Measurements from ENCODE around the gene CALD1.

DNA sequence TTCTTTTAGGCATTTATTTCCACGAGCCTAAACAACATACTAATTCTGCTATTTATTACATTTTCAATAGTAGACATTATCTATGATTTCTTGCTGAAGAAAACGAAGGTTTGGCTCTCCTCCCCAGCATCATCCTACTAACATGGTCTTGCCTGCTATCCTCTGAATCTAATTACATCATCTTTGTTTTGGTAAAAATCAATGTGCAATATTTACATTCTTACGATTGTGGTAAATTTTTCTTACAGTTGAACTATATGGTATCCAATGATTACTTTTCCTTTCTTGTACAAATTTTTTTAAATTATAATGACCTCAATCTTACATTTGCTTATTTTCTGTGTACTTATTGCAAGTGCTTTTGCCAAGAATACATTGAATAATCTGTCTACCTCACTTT lies 7.0 kb upstream of the CALD1 start:
- TF ChIP-seq POLR2AphosphoS5 (IDR thresholded peaks at IDR 0.05; ENCODE audit: low read depth, low read length), result no peak
- TF ChIP-seq POLR2A (IDR thresholded peaks at IDR 0.05; ENCODE audit: low read depth, low read length), result no peak
- TF ChIP-seq TAF1 (IDR thresholded peaks at IDR 0.05; ENCODE audit: borderline replicate concordance, low read depth, low read length), result no peak
